Astrocyte (in vitro differentiated cells and primary cell): ENCODE data around the gene SCT.

Experiments used
- CTCF ChIP-seq: IDR thresholded peaks from 2 replicates; pipeline ENCODE4 v1.5.1; 2011; ENCODE audit warnings: low read depth, mild to moderate bottlenecking, inconsistent platforms, low read length, moderate library complexity; ENCODE audit not compliant: insufficient read depth
- EZH2 ChIP-seq: IDR thresholded peaks from 2 replicates; pipeline ENCODE4 v1.6.1; 2012; ENCODE audit warnings: mild to moderate bottlenecking, low read length, inconsistent platforms; ENCODE audit not compliant: insufficient read depth

- TF ChIP-seq CTCF = no peak
- TF ChIP-seq EZH2 = no peak
These were observed 38.8 kb upstream of the SCT start for GRCh38 chr11:665704-666281.
